Peyer's patch (tissue), 4 donors: ENCODE data around the gene MATK.

ENCODE experiments used
- POLR2A ChIP-seq, 2 donors: fragments of 450-650 bp; IDR thresholded peaks; one replicate each; pipeline ENCODE4 v1.5.1; 2017; ENCODE audit warnings: antibody characterized with exemption in 2 of 2, mild to moderate bottlenecking in 2 of 2, moderate library complexity in 2 of 2
- TF ChIP-seq, protein P1 (sequence below), 6 experiments: fragments of 450-650 bp in 4 of 6; fragments of 200-600 bp in 2 of 6; sonication (generic) in 1 of 6; IDR thresholded peaks; one replicate each; pipeline ENCODE4 v1.5.1; 2017 to 2019; ENCODE audit warnings: antibody characterized with exemption in 6 of 6, mild to moderate bottlenecking in 3 of 6, moderate library complexity in 1 of 6

DNA sequence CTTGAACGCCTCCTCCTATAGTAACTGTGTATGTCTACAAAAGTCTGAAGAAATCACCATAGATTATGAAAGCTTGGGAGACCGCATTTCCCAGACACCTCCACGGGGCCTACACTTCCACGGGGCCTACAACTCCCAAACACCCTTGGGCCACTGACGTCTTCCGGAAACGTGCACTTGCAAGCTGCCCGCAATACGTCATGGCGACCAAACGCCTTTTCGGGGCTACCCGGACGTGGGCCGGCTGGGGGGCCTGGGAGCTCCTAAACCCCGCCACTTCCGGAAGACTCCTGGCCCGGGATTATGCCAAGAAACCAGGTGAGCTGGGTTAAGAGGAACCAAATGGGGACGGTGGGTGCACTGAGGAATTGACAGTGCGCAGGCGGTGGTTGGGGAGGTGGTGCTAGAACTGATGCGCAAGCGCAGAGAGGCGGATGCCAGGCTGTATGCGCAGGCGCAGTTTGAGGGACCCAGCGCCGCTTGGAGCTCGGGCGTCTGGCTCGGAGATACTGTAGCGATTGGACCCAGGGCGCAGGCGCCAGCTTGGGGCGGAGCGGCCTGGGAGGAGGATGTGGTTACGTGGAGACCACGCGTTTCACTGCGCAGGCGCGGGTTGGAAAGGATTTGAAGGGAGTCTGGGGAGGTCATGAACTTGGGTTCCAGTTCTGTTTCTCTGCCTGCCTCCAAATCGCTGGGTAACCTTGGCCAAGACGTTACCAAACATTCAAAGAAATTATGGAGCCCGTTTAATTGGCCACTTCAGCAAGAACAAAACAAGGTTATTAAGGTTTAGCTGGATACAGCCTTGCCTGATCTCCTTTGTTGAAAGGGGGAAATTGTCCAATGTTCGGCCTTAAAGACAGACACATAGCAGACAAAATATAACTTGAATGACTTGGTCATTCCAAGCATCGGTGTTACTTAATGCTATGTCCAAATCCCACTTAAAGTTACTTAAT lies 23.4 kb downstream of the MATK start, which contains the start of gene MRPL54:
- TF ChIP-seq, protein P1, sequence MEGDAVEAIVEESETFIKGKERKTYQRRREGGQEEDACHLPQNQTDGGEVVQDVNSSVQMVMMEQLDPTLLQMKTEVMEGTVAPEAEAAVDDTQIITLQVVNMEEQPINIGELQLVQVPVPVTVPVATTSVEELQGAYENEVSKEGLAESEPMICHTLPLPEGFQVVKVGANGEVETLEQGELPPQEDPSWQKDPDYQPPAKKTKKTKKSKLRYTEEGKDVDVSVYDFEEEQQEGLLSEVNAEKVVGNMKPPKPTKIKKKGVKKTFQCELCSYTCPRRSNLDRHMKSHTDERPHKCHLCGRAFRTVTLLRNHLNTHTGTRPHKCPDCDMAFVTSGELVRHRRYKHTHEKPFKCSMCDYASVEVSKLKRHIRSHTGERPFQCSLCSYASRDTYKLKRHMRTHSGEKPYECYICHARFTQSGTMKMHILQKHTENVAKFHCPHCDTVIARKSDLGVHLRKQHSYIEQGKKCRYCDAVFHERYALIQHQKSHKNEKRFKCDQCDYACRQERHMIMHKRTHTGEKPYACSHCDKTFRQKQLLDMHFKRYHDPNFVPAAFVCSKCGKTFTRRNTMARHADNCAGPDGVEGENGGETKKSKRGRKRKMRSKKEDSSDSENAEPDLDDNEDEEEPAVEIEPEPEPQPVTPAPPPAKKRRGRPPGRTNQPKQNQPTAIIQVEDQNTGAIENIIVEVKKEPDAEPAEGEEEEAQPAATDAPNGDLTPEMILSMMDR (IDR thresholded peaks at IDR 0.05): peak in 2 of 6 experiments; percentile 14 to 23
- TF ChIP-seq POLR2A (IDR thresholded peaks at IDR 0.05): peak; percentile 67 to 86
